Measurements from ENCODE around the gene CAPN3. TPM values are rescaled to one million over a fixed set of nuclear protein-coding genes. Genes with fewer than 3 reads are reported as not detected.

Gene CAPN3
- total RNA-seq, 1 donor from 2014 or later: 23.8 TPM

- no peak for ATAC-seq (ENCODE audit: low read depth)
- Mint-ChIP-seq H3K27me3 (no peaks in the 10 kb centered on the region), H3K27ac (no peak overlapping the region), H3K36me3 (ENCODE audit: low read depth) (peaks cover 7% of the 10 kb centered on the region), H3K4me3 (no peak overlapping the region), H3K9me3 (no peaks in the 10 kb centered on the region), H3K4me1 (no peaks in the 10 kb centered on the region)
- POLR2A ChIA-PET: no interaction called here
- no peak for DNase-seq
- CTCF ChIA-PET: no interaction called here
- intact Hi-C loops (cut with micrococcal nuclease): no loop called here
- no peak for TF ChIP-seq CTCF (IDR thresholded peaks at IDR 0.05)
Observed at GRCh38 chr15:42367041-42367440, 7.7 kb downstream of the CAPN3 start.

- TF ChIP-seq CTCF (IDR thresholded peaks at IDR 0.05): no peak
- no peak for ATAC-seq (ENCODE audit: low read depth)
- Mint-ChIP-seq H3K4me3 (no peak overlapping the region), H3K9me3 (no peaks in the 10 kb centered on the region), H3K27me3 (no peaks in the 10 kb centered on the region), H3K4me1 (no peaks in the 10 kb centered on the region), H3K36me3 (ENCODE audit: low read depth) (peaks cover 5% of the 10 kb centered on the region), H3K27ac (no peak overlapping the region)
- intact Hi-C loops (cut with micrococcal nuclease): no loop called here
- POLR2A ChIA-PET: no interaction called here
- DNase-seq: no peak
- CTCF ChIA-PET: no interaction called here
Observed at GRCh38 chr15:42368096-42368495, 8.8 kb downstream of the CAPN3 start.

- Mint-ChIP-seq H3K4me1 (no peaks in the 10 kb centered on the region), H3K27ac (no peak overlapping the region), H3K36me3 (ENCODE audit: low read depth) (peaks cover 3% of the 10 kb centered on the region), H3K9me3 (no peaks in the 10 kb centered on the region), H3K4me3 (no peak overlapping the region), H3K27me3 (no peaks in the 10 kb centered on the region)
- no peak for TF ChIP-seq CTCF (IDR thresholded peaks at IDR 0.05)
- POLR2A ChIA-PET: no interaction called here
- DNase-seq (no peak), ATAC-seq (ENCODE audit: low read depth) (no peak)
- CTCF ChIA-PET: no interaction called here
- intact Hi-C loops (cut with micrococcal nuclease): no loop called here
Observed at GRCh38 chr15:42371096-42371495, 11.8 kb downstream of the CAPN3 start.

- CTCF ChIA-PET: no interaction called here
- DNase-seq (no peak), ATAC-seq (ENCODE audit: low read depth) (no peak)
- POLR2A ChIA-PET: no interaction called here
- no peak overlapping the region for H3K27ac Mint-ChIP-seq
- TF ChIP-seq CTCF (IDR thresholded peaks at IDR 0.05): no peak
- H3K4me1 Mint-ChIP-seq: no peaks in the 10 kb centered on the region
- intact Hi-C loops (cut with micrococcal nuclease): no loop called here
- peaks cover 9% of the 10 kb centered on the region for H3K9me3 Mint-ChIP-seq
- H3K27me3 Mint-ChIP-seq: no peaks in the 10 kb centered on the region
- H3K4me3 Mint-ChIP-seq: no peak overlapping the region
- peaks cover 15% of the 10 kb centered on the region for H3K36me3 Mint-ChIP-seq (ENCODE audit: low read depth)
Observed at GRCh38 chr15:42373274-42373673, 14.0 kb downstream of the CAPN3 start.

- no peak for ATAC-seq (ENCODE audit: low read depth)
- intact Hi-C loops (cut with micrococcal nuclease): no loop called here
- H3K4me1 Mint-ChIP-seq: no peaks in the 10 kb centered on the region
- ChIA-PET CTCF (no interaction called here), POLR2A (interaction anchor here (0.6 kb wide), 1 partner anchor 302 kb away, joined by 4 read pairs; no protein-coding TSS in a partner anchor)
- H3K36me3 Mint-ChIP-seq (ENCODE audit: low read depth): peaks cover 17% of the 10 kb centered on the region
- DNase-seq: no peak
- H3K27me3 Mint-ChIP-seq: no peaks in the 10 kb centered on the region
- no peak overlapping the region for H3K27ac Mint-ChIP-seq
- peaks cover 12% of the 10 kb centered on the region for H3K9me3 Mint-ChIP-seq
- no peak for TF ChIP-seq CTCF (IDR thresholded peaks at IDR 0.05)
- no peak overlapping the region for H3K4me3 Mint-ChIP-seq
Observed at GRCh38 chr15:42373936-42374335, 14.6 kb downstream of the CAPN3 start.

All from activated B cell treated with CpG ODN at 0.5 μM for 24 hours (primary cell).